Activated CD8-positive, alpha-beta T cell treated with anti-CD3 and anti-CD28 coated beads for 36 hours (primary cell): Measurements from ENCODE around the gene KPRP. TPM values are rescaled to one million over a fixed set of nuclear protein-coding genes. Genes with fewer than 3 reads are reported as not detected.

Experiments used
- ATAC-seq: fragments of 200-7000 bp; cut with Tn5 transposase; one replicate; pipeline ENCODE4 v1.10.0; 2021; ENCODE audit warnings: mild to moderate bottlenecking, moderate library complexity
- CTCF ChIA-PET: fragments of 350-600 bp; sonication (Branson Sonifier 250); formaldehyde crosslinking; loops from one replicate; lab custom pipeline; 2021; ENCODE audit warnings: antibody characterized with exemption; lab: Charles Lee
- POLR2A ChIA-PET: fragments of 350-600 bp; sonication (Branson Sonifier 250); formaldehyde crosslinking; loops from one replicate; lab custom pipeline; 2021; ENCODE audit warnings: antibody characterized with exemption; lab: Charles Lee
- DNase-seq: peaks from one replicate; pipeline ENCODE4 v3.0.0-alpha.2; 2020
- H3K27ac Mint-ChIP-seq: one replicate; pipeline ENCODE4 v1.8.0; 2021; ENCODE audit warnings: mild to moderate bottlenecking, mixed read lengths
- H3K27me3 Mint-ChIP-seq: one replicate; pipeline ENCODE4 v1.8.0; 2021; ENCODE audit warnings: mixed read lengths
- H3K36me3 Mint-ChIP-seq: one replicate; pipeline ENCODE4 v1.8.0; 2021; ENCODE audit warnings: low read depth, mixed read lengths
- H3K4me1 Mint-ChIP-seq: one replicate; pipeline ENCODE4 v1.8.0; 2021; ENCODE audit warnings: low read depth, mixed read lengths
- H3K4me3 Mint-ChIP-seq: one replicate; pipeline ENCODE4 v1.8.0; 2021; ENCODE audit warnings: mild to moderate bottlenecking, moderate library complexity, mixed read lengths
- H3K9me3 Mint-ChIP-seq: one replicate; pipeline ENCODE4 v1.8.0; 2021; ENCODE audit warnings: mixed read lengths
- CTCF ChIP-seq: fragments of 200-600 bp; IDR thresholded peaks from one replicate; pipeline ENCODE4 v1.8.0; 2022; ENCODE audit warnings: antibody characterized with exemption, mild to moderate bottlenecking
- intact Hi-C: fragments of 100-400 bp; cut with micrococcal nuclease; formaldehyde crosslinking; loops from one replicate; pipeline ENCODE4 v1.10.0; 2022
- total RNA-seq, 2 experiments: library from RNA; stranded (reverse); gene quantifications; one replicate each; pipeline ENCODE4 v1.2.3, GENCODE V29; 2021

The KPRP gene
- not detected for total RNA-seq

GRCh38 chr1:152757747-152758146 lies at the start of gene KPRP:
Gene KPRP (plus strand): TSS chr1:152758025. CDS start chr1:152759589, 1,564 bp downstream.
- CTCF ChIA-PET = no interaction called here
- POLR2A ChIA-PET = no interaction called here
- H3K27me3 Mint-ChIP-seq = peaks cover 24% of the 10 kb centered on the region
- TF ChIP-seq CTCF = no peak
- no peak within 1 kb of the TSS for H3K27ac Mint-ChIP-seq
- H3K4me1 Mint-ChIP-seq = no peaks in the 10 kb centered on the region
- DNase-seq = no peak
- H3K36me3 Mint-ChIP-seq = no peaks in the 10 kb centered on the region
- intact Hi-C loops = no loop called here
- ATAC-seq = no peak
- H3K4me3 Mint-ChIP-seq = no peak within 1 kb of the TSS
- H3K9me3 Mint-ChIP-seq = no peaks in the 10 kb centered on the region

GRCh38 chr1:152718238-152718637 lies 39.6 kb upstream of the KPRP start:
- CTCF ChIA-PET = no interaction called here
- DNase-seq (no peak), ATAC-seq (no peak)
- Mint-ChIP-seq H3K27me3 (peaks cover 9% of the 10 kb centered on the region), H3K36me3 (no peaks in the 10 kb centered on the region), H3K4me3 (no peak overlapping the region), H3K9me3 (no peaks in the 10 kb centered on the region), H3K4me1 (no peaks in the 10 kb centered on the region), H3K27ac (no peak overlapping the region)
- intact Hi-C loops = no loop called here
- POLR2A ChIA-PET = no interaction called here
- TF ChIP-seq CTCF = no peak

- Mint-ChIP-seq H3K4me3 (no peak overlapping the region), H3K36me3 (no peaks in the 10 kb centered on the region), H3K27ac (no peak overlapping the region), H3K4me1 (no peaks in the 10 kb centered on the region), H3K27me3 (no peaks in the 10 kb centered on the region), H3K9me3 (no peaks in the 10 kb centered on the region)
- intact Hi-C loops = no loop called here
- DNase-seq (no peak), ATAC-seq (no peak)
- TF ChIP-seq CTCF = no peak
- POLR2A ChIA-PET = no interaction called here
- CTCF ChIA-PET = no interaction called here
These were observed 32.6 kb upstream of the KPRP start for GRCh38 chr1:152725261-152725660.

- no peak overlapping the region for H3K27ac Mint-ChIP-seq
- CTCF ChIA-PET = no interaction called here
- H3K4me3 Mint-ChIP-seq = no peak overlapping the region
- H3K4me1 Mint-ChIP-seq = no peaks in the 10 kb centered on the region
- POLR2A ChIA-PET = no interaction called here
- ATAC-seq = no peak
- no peak for DNase-seq
- intact Hi-C loops = no loop called here
- TF ChIP-seq CTCF = no peak
- H3K9me3 Mint-ChIP-seq = no peaks in the 10 kb centered on the region
- no peaks in the 10 kb centered on the region for H3K36me3 Mint-ChIP-seq
- peaks cover 9% of the 10 kb centered on the region for H3K27me3 Mint-ChIP-seq
These were observed 28.8 kb upstream of the KPRP start for GRCh38 chr1:152728986-152729385.

GRCh38 chr1:152735648-152736047 lies 22.2 kb upstream of the KPRP start:
- no peaks in the 10 kb centered on the region for H3K36me3 Mint-ChIP-seq
- intact Hi-C loops = no loop called here
- no peak overlapping the region for H3K27ac Mint-ChIP-seq
- no peak for TF ChIP-seq CTCF
- POLR2A ChIA-PET = no interaction called here
- ATAC-seq (no peak), DNase-seq (no peak)
- H3K27me3 Mint-ChIP-seq = peaks cover 15% of the 10 kb centered on the region
- no peak overlapping the region for H3K4me3 Mint-ChIP-seq
- no peaks in the 10 kb centered on the region for H3K9me3 Mint-ChIP-seq
- no peaks in the 10 kb centered on the region for H3K4me1 Mint-ChIP-seq
- CTCF ChIA-PET = no interaction called here
